Activated CD4-positive, alpha-beta T cell treated with anti-CD3 and anti-CD28 coated beads for 1 hour (primary cell): ENCODE data around the gene ISCA2.

Experiments
- DNase-seq: peaks from one replicate; pipeline ENCODE4 v3.0.0-alpha.2; 2020

The ISCA2 gene

GRCh38 chr14:74509587-74510222, 16.1 kb downstream of the ISCA2 start:
- no peak for DNase-seq

GRCh38 chr14:74510223-74510931, 16.8 kb downstream of the ISCA2 start:
- no peak for DNase-seq

GRCh38 chr14:74510959-74511409, 17.4 kb downstream of the ISCA2 start:
- DNase-seq, result no peak

GRCh38 chr14:74511966-74512830, 18.6 kb downstream of the ISCA2 start:
- no peak for DNase-seq

GRCh38 chr14:74514471-74514941, 20.9 kb downstream of the ISCA2 start:
- no peak for DNase-seq

GRCh38 chr14:74515891-74516412, 22.4 kb downstream of the ISCA2 start:
- DNase-seq, result no peak

- DNase-seq, result no peak
These were observed 23.0 kb downstream of the ISCA2 start for GRCh38 chr14:74516451-74517160.

- no peak for DNase-seq
These were observed 24.2 kb downstream of the ISCA2 start for GRCh38 chr14:74517731-74518130.

GRCh38 chr14:74518221-74518620, 24.7 kb downstream of the ISCA2 start:
- no peak for DNase-seq

- DNase-seq, result no peak
These were observed 25.9 kb downstream of the ISCA2 start for GRCh38 chr14:74519316-74520074.

GRCh38 chr14:74521756-74522155, 28.2 kb downstream of the ISCA2 start:
- no peak for DNase-seq

GRCh38 chr14:74522740-74523139, 29.2 kb downstream of the ISCA2 start:
- DNase-seq, result no peak

GRCh38 chr14:74524076-74524811, 30.7 kb downstream of the ISCA2 start:
- DNase-seq, result no peak

- DNase-seq, result no peak
These were observed 31.2 kb downstream of the ISCA2 start for GRCh38 chr14:74524812-74525135.

- no peak for DNase-seq
These were observed 31.8 kb downstream of the ISCA2 start for GRCh38 chr14:74525361-74525851.

GRCh38 chr14:74526854-74527585, 33.5 kb downstream of the ISCA2 start:
- DNase-seq, result no peak

- no peak for DNase-seq
These were observed 34.2 kb downstream of the ISCA2 start for GRCh38 chr14:74527736-74528280.

GRCh38 chr14:74528406-74528805, 34.8 kb downstream of the ISCA2 start:
- no peak for DNase-seq

- DNase-seq, result no peak
These were observed 35.3 kb downstream of the ISCA2 start for GRCh38 chr14:74528886-74529285.

- no peak for DNase-seq
These were observed 37.4 kb downstream of the ISCA2 start for GRCh38 chr14:74531006-74531405.
